ENCODE data around the gene SULT4A1.

SULT4A1 gene

DNA sequence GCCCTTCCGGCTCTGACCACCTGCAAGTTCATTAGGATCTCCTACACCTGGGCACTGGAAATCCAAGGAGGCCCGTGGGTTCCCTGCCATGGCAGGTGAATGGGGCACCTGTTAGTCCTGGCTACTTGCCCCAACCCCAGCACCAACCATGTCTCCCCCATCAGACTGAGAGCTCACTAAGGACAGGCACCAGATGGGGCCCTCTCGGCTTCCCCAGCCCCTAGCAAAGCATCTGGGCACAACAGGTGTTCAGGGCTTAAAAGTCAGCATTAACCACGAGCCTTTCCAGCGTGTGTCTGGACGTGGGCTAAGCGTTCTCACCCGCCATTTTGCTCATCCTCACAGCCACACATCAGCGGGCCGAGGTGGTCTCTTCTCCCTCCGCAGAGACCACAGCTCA is 2.2 kb downstream of the SULT4A1 start:
- no peak for DNase-seq (ENCODE audit: low read depth)

- no peak for DNase-seq (ENCODE audit: low read depth)
Observed at GRCh38 chr22:43859621-43860020, 2.7 kb downstream of the SULT4A1 start.

GRCh38 chr22:43859176-43859575 is 3.1 kb downstream of the SULT4A1 start:
- no peak for DNase-seq (ENCODE audit: low read depth)

GRCh38 chr22:43858156-43858895 is 4.0 kb downstream of the SULT4A1 start:
- DNase-seq (ENCODE audit: low read depth), result no peak

GRCh38 chr22:43857367-43857766 is 4.9 kb downstream of the SULT4A1 start:
- no peak for DNase-seq (ENCODE audit: low read depth)

GRCh38 chr22:43855431-43855830 is 6.9 kb downstream of the SULT4A1 start:
- no peak for DNase-seq (ENCODE audit: low read depth)

DNA sequence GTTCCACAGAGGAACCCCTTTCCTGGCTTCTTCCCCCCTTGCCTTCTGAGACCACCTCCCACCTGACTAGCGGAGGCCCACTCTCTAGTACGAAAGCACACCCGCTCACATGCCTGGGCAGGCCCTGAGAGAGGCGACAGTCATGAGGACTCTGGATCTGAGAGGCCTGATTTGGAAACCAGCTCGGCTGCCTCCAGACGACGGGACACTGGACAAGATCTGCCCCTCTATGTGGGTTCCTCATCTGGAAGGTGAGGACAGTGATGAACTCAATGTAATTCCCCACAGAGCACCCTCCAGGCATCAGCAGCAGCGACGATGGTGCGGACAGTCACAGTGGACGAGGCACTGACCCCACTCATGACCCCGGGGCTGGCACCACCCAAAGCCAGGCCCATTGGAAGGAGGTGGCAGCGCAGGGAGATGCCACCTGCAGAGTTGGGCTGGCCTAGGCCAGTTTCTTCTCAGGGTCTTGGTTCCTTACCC is 7.5 kb downstream of the SULT4A1 start:
- DNase-seq (ENCODE audit: low read depth), result no peak

DNA sequence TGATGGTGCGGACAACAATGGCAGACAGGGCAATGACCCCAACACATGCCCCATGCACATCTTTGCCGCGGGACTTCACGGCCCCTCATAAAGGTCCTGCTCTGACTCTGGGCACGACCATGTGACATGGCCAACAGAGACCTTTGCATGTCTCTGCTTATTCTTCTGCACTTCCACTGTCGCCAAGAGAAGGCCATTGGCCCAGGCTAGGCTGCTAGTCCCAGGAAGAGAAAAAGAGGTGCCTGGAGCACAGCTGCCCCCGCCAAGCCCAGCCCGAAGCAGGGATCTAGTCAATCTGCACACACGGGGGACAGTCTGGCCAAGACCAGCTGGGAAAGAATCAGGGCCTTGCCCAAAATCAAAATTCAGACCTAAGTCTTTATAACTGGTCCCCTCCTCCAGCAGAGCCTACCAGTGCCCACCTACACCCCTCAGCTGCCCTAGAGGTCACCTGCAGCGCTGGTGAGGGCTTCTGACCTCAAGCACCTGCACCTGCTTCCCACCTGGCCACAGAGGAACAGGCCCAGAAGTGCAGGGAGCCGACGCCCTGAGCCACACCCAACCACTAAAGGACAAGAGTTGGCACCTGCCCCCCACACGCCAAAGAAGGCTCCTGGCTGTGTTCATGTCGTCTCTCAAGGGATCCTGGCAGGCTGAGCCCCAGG is 8.1 kb downstream of the SULT4A1 start:
- DNase-seq (ENCODE audit: low read depth), result no peak

DNA sequence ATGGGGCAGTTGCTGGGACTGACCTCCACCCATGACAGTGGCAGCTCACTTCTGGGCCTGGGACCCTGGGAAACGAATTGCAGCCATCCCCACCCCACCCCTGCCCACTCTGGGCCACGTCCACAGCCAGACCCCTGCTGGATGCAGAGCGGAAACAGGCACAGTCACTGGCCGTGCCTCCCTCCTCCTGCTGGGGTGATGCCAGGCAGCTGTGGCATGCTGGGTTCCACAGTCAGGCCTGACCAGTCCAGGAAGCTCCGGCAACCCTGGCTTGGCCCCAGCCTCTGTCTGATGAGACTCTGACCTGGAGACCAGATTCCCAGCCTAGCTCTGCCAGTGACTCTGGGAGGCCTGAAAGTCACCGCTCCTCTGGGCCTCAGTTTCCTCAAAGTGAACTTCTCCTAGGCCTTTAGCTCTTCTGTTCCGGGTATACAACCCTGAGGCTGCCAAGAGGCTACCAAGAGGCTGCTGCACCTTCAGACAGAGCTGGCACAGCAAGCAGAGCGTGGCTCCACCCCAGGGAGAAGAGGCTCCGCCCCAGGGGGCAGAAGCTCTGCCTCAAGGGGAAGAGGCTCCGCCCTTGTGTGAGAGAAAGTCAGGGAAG is 8.9 kb downstream of the SULT4A1 start:
- no peak for DNase-seq (ENCODE audit: low read depth)

DNA sequence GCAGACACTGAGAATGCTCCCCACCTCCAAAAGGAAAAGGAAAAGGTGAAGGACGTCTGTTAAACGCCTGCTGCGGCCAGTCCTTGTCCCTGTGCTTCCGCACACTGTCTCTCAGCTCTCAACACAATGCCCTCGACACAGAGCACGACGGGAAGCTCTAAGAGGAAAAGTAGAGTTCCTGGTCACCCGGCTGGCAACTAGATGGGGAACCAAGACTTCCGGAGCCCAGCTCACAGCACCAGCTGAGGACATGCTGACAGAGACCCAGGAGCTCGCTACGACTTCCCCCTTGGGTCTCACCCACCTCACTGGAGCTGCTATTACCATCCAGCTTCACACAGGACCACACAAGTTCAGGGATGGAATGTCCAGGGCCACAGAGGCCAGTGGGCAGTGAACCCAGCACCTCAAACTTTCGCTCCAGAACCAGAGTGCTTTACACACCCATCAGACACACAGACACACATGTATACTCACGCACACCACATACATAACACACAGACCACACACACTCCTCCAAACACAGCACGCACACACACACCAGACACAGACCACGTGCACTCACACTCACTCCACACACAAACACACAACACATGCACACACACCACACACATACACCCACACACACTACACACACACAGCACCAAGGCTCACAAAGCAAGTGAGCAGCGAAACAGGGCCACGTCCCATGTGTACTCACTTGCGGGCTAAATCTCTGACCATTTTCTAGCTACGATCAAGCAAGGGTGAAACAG is 9.6 kb downstream of the SULT4A1 start:
- DNase-seq (ENCODE audit: low read depth), result no peak

GRCh38 chr22:43851979-43852307 is 10.4 kb downstream of the SULT4A1 start:
- no peak for DNase-seq (ENCODE audit: low read depth)

DNA sequence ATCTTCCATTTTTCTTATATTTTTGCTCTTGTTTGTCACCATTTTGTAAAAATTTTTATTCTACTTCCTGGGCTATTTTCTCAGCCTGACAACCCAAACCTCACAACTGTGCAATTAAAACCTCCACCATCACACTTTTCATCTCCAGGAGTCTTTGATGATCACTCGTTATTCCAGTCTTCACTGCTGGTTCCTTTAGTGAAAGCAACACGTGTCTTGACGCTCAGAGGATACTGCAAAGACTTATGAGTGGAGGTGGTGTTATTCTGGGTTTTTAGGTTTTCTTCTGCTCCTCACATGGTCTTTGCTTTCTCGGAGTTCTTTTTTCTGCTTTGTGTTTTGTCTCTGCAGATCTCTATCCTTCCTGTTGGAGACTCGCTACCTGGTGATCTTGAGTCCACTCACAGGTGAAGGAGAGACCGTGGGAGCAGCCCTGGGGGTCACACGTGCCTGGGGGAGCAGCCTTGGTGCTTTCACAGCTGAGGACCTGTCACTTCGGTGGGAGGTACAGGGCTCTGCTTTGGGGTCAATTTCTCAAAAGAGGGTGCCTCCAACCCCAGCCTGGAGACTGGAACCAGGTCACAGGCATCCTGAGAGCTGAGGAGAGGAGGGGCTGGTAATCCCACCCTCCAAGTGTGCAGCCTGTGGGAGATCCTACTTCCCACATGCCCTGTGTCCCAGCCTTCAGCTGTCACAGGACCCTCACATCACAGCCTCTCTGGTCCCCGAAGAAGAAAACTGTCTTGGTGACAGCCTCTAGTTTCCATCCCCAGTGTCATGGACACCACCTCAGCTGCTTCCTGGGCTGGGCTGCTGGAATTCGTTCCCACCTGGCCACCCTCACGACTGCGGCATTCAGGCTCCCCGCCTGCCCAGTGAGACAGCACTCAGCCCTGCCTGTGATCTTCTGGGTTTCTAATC is 11.0 kb downstream of the SULT4A1 start:
- DNase-seq (ENCODE audit: low read depth), result no peak

DNA sequence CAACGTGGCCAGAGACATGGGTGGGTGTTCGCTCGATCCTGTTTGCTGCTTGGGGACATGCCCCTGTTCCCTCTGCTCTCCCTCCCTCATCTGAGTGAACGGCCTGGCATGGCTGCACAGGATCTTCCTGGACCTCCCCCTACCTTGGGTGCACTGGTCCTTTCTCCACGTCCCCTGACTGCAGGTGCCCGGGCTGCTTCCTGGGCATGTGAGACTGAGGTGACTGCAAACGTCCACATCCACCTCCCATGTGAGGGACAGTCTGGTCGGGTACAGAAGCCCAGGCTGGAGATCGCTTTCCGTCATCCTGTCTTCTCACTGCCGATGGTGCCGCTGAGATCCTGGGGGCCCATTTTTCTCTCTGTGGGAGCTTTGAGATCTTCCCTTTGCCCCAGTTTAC is 11.8 kb downstream of the SULT4A1 start:
- no peak for DNase-seq (ENCODE audit: low read depth)

DNA sequence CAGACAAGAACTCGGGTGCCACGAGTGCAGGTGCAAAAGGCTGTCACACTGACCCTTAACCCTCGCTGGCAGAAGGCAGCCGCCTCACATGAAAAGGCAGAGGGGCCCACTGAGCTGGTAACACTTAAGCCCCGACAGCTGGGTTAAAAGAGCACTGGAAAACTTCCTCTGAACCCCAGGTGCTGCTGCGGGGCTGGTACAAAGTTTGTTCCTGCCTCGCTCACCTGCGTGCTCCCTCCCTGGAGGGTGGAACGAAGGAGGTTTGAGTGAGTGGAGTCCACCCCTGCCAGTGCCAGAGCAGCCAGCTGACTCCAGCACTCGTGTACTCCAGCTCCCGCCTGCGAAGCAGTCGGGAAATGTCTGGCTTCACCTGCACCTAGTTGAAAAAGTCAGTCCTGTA is 12.6 kb downstream of the SULT4A1 start:
- no peak for DNase-seq (ENCODE audit: low read depth)

- no peak for DNase-seq (ENCODE audit: low read depth)
Observed at GRCh38 chr22:43848366-43849171, 13.7 kb downstream of the SULT4A1 start.

DNA sequence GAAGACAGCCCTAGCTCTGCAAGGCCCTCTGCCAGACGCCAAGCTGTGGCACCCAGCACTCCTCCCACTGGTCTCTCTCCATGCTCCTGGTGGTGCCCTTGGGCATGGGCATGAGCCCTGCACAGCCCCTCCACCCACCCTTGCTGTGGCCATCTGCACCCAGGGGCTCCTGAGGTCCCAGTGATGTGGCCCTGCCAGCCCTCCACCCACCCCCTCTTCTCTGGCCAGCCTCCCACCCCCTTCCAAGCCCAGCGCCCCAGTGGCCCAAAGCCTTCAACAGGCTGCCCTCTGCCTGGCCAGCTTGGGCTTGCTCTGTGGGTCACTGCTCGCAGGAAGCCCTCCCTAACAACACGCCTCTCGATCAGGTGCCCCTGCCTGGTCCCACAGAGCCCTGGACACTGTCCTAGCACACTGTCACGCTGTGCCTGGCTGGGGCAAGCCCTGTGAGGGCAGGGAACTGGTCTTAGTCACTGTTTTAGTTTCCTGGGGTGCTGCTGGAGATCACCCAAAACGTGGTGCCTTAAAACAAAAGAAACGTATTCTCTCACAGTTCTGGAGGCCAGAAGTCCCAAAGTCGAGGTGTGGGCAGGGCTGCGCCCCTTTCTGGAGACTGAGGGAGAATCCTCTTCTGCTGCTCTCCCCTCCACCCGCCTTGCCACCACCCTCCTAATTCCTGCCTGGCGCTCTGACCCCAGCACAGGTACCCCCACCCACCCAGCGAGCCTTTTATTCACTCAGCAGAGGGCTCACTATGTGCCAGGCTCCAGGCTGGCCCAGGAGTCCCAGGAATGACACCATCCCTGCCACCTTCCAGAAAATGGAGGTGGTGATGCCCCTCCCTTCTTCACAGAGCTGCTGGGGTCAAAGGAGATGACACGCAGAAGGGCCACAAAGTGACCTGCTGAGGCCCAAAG is 14.7 kb downstream of the SULT4A1 start:
- no peak for DNase-seq (ENCODE audit: low read depth)

GRCh38 chr22:43846966-43847365 is 15.3 kb downstream of the SULT4A1 start:
- no peak for DNase-seq (ENCODE audit: low read depth)

DNA sequence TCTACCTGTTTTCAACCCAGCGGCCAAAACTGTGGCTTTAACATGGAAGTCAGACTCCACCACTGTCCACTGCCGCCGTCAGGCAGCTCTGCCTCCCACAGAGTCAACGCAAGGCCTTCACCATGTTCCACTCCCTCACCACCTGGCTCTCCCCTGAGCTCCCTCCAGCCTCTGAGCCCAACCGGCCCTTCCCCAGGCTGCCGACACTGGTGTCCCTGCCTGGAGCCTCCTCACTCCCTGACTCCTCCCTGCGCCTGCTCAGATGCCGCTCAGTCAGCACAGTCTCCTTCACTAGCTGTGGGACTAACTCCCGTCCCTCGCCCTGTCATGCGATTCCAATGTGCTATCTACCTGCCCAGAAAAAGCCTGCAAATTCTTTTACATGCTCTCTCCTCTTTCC is 16.3 kb downstream of the SULT4A1 start:
- DNase-seq (ENCODE audit: low read depth), result no peak
